Adrenal gland (tissue), 5 donors: ENCODE measurements around the gene PIK3C2G.

Source experiments
- POLR2A ChIP-seq, 2 donors: fragments of 450-650 bp; IDR thresholded peaks; one replicate each; pipeline ENCODE4 v1.6.1; 2017; ENCODE audit warnings: antibody characterized with exemption in 2 of 2, mild to moderate bottlenecking in 2 of 2, moderate library complexity in 1 of 2
- TF ChIP-seq, protein P1 (sequence below), 6 experiments: fragments of 450-650 bp in 4 of 6; fragments of 200-600 bp in 2 of 6; sonication (generic) in 1 of 6; IDR thresholded peaks; 1 replicate in 5 of 6; 2 replicates in 1 of 6; pipeline versions ENCODE4 v1.5.1 to v1.8.0; 2016 to 2021; ENCODE audit warnings: antibody characterized with exemption in 6 of 6, mild to moderate bottlenecking in 2 of 6, moderate library complexity in 1 of 6
- donor health status: DM: no; HTN: no; CAD: no.

DNA sequence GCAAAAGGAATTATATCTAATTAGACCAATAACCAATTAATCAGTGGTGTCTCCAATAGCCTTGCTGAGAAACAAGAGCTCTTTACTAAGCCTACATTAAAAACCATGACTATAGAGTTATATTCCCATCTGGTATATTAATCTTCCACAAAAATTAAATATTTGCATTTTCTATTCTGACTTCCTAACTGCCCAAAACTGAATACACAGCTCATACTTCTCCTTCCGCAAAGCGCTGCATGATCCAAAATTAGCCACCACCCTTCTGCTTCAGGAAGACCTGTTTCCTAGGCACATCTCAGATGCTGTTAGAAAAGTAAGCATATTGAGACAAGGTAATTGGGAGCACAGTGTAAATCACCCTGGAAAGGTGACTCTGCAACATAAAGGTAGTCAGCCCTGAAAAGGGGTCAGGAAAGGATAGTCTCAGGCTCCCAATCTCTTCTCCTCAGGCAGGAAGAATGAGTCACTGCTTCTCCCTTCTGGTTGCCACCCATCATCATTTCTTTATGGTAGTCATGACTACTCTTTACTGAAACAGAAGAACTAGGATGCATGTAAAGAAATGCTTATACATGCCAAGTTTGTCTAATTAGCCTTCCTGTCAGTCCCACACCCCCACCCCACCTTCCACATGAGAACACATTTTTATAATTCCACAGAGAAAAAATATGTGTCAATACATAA lies 422.2 kb downstream of the PIK3C2G start:
- TF ChIP-seq, protein P1, sequence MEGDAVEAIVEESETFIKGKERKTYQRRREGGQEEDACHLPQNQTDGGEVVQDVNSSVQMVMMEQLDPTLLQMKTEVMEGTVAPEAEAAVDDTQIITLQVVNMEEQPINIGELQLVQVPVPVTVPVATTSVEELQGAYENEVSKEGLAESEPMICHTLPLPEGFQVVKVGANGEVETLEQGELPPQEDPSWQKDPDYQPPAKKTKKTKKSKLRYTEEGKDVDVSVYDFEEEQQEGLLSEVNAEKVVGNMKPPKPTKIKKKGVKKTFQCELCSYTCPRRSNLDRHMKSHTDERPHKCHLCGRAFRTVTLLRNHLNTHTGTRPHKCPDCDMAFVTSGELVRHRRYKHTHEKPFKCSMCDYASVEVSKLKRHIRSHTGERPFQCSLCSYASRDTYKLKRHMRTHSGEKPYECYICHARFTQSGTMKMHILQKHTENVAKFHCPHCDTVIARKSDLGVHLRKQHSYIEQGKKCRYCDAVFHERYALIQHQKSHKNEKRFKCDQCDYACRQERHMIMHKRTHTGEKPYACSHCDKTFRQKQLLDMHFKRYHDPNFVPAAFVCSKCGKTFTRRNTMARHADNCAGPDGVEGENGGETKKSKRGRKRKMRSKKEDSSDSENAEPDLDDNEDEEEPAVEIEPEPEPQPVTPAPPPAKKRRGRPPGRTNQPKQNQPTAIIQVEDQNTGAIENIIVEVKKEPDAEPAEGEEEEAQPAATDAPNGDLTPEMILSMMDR (IDR thresholded peaks at IDR 0.05) = no peak
- TF ChIP-seq POLR2A (IDR thresholded peaks at IDR 0.05) = no peak
